SH-SY5Y (cell line): ENCODE results near the gene VGLL2.

Experiments used
- GATA2 ChIP-seq: IDR thresholded peaks from 2 replicates; pipeline ENCODE4 v1.6.1; 2011; ENCODE audit warnings: mild to moderate bottlenecking, low read depth, low read length
- GATA3 ChIP-seq: IDR thresholded peaks from 2 replicates; pipeline ENCODE4 v1.6.1; 2011; ENCODE audit warnings: low read depth, mild to moderate bottlenecking, low read length, moderate library complexity

GRCh38 chr6:117267054-117267347, 1.6 kb downstream of the VGLL2 start:
- TF ChIP-seq GATA2, result no peak
- TF ChIP-seq GATA3, result no peak
